Activated CD8-positive, alpha-beta T cell treated with anti-CD3 and anti-CD28 coated beads for 36 hours (primary cell): Measurements from ENCODE around the gene CHST8. TPM values are rescaled to one million over a fixed set of nuclear protein-coding genes. Genes with fewer than 3 reads are reported as not detected.

ENCODE experiments used
- ATAC-seq: fragments of 200-7000 bp; cut with Tn5 transposase; one replicate; pipeline ENCODE4 v1.10.0; 2021; ENCODE audit warnings: mild to moderate bottlenecking, moderate library complexity
- CTCF ChIA-PET: fragments of 350-600 bp; sonication (Branson Sonifier 250); formaldehyde crosslinking; loops from one replicate; lab custom pipeline; 2021; ENCODE audit warnings: antibody characterized with exemption; lab: Charles Lee
- POLR2A ChIA-PET: fragments of 350-600 bp; sonication (Branson Sonifier 250); formaldehyde crosslinking; loops from one replicate; lab custom pipeline; 2021; ENCODE audit warnings: antibody characterized with exemption; lab: Charles Lee
- DNase-seq: peaks from one replicate; pipeline ENCODE4 v3.0.0-alpha.2; 2020
- H3K27ac Mint-ChIP-seq: one replicate; pipeline ENCODE4 v1.8.0; 2021; ENCODE audit warnings: mild to moderate bottlenecking, mixed read lengths
- H3K27me3 Mint-ChIP-seq: one replicate; pipeline ENCODE4 v1.8.0; 2021; ENCODE audit warnings: mixed read lengths
- H3K36me3 Mint-ChIP-seq: one replicate; pipeline ENCODE4 v1.8.0; 2021; ENCODE audit warnings: low read depth, mixed read lengths
- H3K4me1 Mint-ChIP-seq: one replicate; pipeline ENCODE4 v1.8.0; 2021; ENCODE audit warnings: low read depth, mixed read lengths
- H3K4me3 Mint-ChIP-seq: one replicate; pipeline ENCODE4 v1.8.0; 2021; ENCODE audit warnings: mild to moderate bottlenecking, moderate library complexity, mixed read lengths
- H3K9me3 Mint-ChIP-seq: one replicate; pipeline ENCODE4 v1.8.0; 2021; ENCODE audit warnings: mixed read lengths
- intact Hi-C: fragments of 100-400 bp; cut with micrococcal nuclease; formaldehyde crosslinking; loops from one replicate; pipeline ENCODE4 v1.10.0; 2022
- total RNA-seq, 2 experiments: library from RNA; stranded (reverse); gene quantifications; one replicate each; pipeline ENCODE4 v1.2.3, GENCODE V29; 2021
- TF ChIP-seq, protein P1 (sequence below): fragments of 200-600 bp; IDR thresholded peaks from one replicate; pipeline ENCODE4 v1.8.0; 2022; ENCODE audit warnings: antibody characterized with exemption, mild to moderate bottlenecking

Gene CHST8
- total RNA-seq, 2 experiments from 2014 or later, result not detected

DNA sequence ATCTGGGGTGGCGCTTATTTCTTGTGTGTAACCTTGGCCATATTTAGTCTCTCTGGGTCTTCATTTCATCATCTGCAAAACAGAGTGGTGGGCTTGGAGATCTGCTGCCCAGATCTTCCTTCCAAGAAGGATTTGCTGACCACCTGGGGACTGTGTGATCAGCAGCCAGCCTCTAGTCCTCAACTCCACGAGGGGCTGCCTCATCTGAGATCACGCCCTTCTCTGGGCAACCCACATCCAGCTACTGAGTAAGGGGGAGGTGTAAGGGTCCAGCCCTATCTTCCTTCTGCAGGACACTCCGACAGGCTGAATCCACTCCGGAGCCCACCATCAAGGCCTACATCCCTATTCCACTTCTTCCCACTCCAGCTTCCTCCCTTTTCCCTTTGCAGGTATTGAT, 57.9 kb downstream of the CHST8 start:
- Mint-ChIP-seq H3K9me3 (no peaks in the 10 kb centered on the region), H3K4me3 (no peak overlapping the region), H3K27ac (no peak overlapping the region), H3K36me3 (no peaks in the 10 kb centered on the region), H3K27me3 (peaks cover 7% of the 10 kb centered on the region), H3K4me1 (no peaks in the 10 kb centered on the region)
- DNase-seq (no peak), ATAC-seq (no peak)
- intact Hi-C loops, result no loop called here
- TF ChIP-seq, protein P1, sequence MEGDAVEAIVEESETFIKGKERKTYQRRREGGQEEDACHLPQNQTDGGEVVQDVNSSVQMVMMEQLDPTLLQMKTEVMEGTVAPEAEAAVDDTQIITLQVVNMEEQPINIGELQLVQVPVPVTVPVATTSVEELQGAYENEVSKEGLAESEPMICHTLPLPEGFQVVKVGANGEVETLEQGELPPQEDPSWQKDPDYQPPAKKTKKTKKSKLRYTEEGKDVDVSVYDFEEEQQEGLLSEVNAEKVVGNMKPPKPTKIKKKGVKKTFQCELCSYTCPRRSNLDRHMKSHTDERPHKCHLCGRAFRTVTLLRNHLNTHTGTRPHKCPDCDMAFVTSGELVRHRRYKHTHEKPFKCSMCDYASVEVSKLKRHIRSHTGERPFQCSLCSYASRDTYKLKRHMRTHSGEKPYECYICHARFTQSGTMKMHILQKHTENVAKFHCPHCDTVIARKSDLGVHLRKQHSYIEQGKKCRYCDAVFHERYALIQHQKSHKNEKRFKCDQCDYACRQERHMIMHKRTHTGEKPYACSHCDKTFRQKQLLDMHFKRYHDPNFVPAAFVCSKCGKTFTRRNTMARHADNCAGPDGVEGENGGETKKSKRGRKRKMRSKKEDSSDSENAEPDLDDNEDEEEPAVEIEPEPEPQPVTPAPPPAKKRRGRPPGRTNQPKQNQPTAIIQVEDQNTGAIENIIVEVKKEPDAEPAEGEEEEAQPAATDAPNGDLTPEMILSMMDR, result no peak
- ChIA-PET POLR2A (no interaction called here), CTCF (no interaction called here)

DNA sequence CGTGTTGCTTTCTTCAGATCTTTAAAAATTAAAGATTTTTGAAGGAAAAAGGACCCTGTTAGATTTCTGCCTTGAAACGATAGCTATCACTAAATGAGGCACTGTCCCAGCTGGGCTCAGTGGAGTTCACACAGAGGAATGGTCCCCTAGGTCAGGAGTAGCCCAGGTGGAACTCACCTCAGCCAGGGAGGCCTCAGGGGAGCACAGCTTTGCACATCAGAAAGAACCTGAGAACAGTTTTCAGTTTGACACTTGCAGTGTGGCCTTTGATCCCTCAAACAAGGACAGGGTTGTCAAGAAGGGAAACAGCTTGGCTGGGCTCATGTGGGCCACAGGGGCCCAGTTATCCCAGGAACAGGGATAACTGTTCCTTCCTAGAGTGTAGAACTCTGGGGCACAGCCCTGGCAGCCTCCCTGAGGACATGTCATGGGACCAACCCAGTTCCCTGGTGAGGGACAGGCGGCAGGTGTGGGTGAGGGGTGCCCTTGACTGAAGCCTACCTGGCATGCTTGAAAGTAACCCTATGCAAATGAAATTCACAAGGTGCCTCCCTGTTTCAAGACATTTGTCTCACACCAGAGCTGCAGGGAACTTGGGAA, 59.4 kb downstream of the CHST8 start:
- CTCF ChIA-PET, result no interaction called here
- H3K9me3 Mint-ChIP-seq, result no peaks in the 10 kb centered on the region
- no peak for DNase-seq

DNA sequence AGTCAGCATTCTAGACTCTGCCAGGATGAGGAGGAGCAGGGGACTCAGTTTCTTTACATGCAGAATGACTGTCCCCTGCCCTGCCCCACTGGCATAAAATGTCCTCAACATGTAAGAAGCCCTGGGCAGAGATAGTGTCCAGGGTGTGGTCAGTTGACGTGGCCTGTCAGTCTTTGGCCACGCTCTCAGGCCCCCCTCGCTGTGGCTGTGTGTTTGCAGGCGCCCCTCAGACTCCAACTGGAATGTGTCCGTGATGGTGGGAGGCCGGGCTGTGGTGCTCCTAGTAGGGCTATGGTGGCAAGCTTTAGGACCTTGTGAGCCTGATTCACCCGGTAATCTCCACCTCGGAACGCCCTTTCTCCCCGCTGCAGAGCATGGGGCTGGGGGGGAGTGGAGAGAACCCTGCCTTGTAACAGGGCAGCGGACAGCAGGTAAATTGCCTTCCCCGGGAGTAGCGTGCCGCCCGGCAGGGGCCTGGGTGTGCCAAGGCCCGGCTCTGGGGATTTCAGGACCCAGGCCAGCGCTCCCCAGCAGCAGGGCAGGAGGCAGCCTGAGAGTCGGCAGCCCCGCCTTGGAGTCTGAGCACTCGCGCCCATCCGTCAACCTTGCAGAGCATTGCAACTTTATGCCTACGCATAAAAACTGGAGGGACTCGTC, 62.3 kb downstream of the CHST8 start:
- no peak overlapping the region for H3K4me3 Mint-ChIP-seq
- POLR2A ChIA-PET, result no interaction called here
- no peaks in the 10 kb centered on the region for H3K36me3 Mint-ChIP-seq
- no peak overlapping the region for H3K27ac Mint-ChIP-seq
- H3K9me3 Mint-ChIP-seq, result no peaks in the 10 kb centered on the region
- ATAC-seq, result no peak
- intact Hi-C loops, result no loop called here
- CTCF ChIA-PET, result no interaction called here
- H3K4me1 Mint-ChIP-seq, result no peaks in the 10 kb centered on the region
- TF ChIP-seq, protein P1, result no peak
- peak; percentile 16 for DNase-seq
- peaks cover 16% of the 10 kb centered on the region for H3K27me3 Mint-ChIP-seq

More for the DNA sequence above, 59.4 kb downstream of the CHST8 start:
- Mint-ChIP-seq H3K4me3 (no peak overlapping the region), H3K36me3 (no peaks in the 10 kb centered on the region), H3K4me1 (no peaks in the 10 kb centered on the region), H3K27me3 (peaks cover 14% of the 10 kb centered on the region), H3K27ac (no peak overlapping the region)
- ATAC-seq, result no peak
- POLR2A ChIA-PET, result no interaction called here
- TF ChIP-seq, protein P1, result no peak
- intact Hi-C loops, result no loop called here

DNA sequence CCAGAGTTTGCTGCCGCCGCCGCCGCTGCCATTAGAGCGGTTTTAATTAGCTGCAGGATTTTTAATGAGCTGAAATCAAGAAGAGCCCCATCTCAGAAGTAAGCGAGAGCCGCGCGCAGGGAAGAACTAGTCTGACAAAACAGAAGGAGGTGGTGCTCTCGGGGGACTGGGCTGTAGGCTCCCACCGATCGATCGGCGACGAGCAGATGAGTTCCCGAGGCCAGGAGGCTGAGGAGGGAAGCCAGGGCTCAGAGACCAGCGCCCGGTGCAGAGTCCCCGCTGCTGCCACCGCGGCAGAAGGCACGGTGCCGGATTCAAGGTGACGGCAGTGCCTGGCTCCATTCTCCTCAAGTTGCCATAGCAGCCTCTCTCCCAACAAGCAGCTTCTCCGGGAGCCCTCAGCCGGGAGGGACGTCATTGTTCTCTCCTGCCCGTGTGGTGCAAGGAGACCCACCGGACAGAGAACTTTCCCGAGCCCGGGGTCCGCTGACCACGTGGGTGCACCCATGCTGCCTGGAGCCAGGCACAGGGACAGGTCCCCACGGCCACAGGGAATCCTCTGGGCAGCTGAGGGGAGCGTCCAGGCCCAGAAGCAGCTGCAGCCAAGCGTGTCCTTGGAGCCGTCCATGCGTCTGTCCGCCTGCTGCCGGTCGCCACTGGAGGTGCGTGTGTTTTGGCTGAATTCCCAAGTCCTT, 62.9 kb downstream of the CHST8 start:
- ChIA-PET CTCF (no interaction called here), POLR2A (no interaction called here)
- H3K4me3 Mint-ChIP-seq, result no peak overlapping the region
- no peak for DNase-seq
- intact Hi-C loops, result no loop called here
- no peaks in the 10 kb centered on the region for H3K9me3 Mint-ChIP-seq
- TF ChIP-seq, protein P1, result no peak
- ATAC-seq, result no peak
- H3K27ac Mint-ChIP-seq, result no peak overlapping the region
- H3K27me3 Mint-ChIP-seq, result peaks cover 16% of the 10 kb centered on the region
- no peaks in the 10 kb centered on the region for H3K36me3 Mint-ChIP-seq
- no peaks in the 10 kb centered on the region for H3K4me1 Mint-ChIP-seq

DNA sequence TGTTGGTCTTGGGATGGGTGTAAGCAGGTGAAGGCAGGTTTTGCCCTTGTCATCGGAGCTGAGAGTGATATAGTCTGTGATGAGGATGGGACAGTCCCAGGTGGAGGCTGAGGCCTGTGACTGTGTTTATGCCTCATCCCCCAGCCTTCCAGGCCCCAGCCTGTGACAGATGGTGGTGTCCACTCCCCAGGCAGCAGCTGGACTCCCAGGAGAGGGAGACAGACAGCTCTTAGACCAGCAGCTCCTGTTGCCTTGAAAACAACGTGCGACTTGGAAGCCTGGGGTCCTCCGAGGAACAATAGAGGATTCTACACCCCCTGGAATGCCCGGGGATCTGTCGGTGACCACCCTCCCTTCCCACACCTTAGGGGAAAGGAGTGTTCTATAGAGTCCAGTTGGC, 63.8 kb downstream of the CHST8 start:
- no peaks in the 10 kb centered on the region for H3K4me1 Mint-ChIP-seq
- intact Hi-C loops, result no loop called here
- no peak for DNase-seq
- POLR2A ChIA-PET, result no interaction called here
- no peaks in the 10 kb centered on the region for H3K36me3 Mint-ChIP-seq
- TF ChIP-seq, protein P1, result no peak
- peaks cover 16% of the 10 kb centered on the region for H3K27me3 Mint-ChIP-seq
- no peak for ATAC-seq
- H3K9me3 Mint-ChIP-seq, result no peaks in the 10 kb centered on the region
- no peak overlapping the region for H3K27ac Mint-ChIP-seq
- H3K4me3 Mint-ChIP-seq, result no peak overlapping the region
- CTCF ChIA-PET, result no interaction called here
